ENCODE results near the gene NPHP4. TPM values are rescaled to one million over a fixed set of nuclear protein-coding genes. Genes with fewer than 3 reads are reported as not detected.

Gene NPHP4
- total RNA-seq, 2 donors from 2014 or later, result 5.1 to 7.3 TPM

GRCh38 chr1:5994713-5995621 lies 2.7 kb upstream of the NPHP4 start:
- DNase-seq (no peak), ATAC-seq (no peak)
- intact Hi-C loops (cut with DNase I), result no loop called here

GRCh38 chr1:5993556-5994491 lies 1.6 kb upstream of the NPHP4 start:
- intact Hi-C loops (cut with DNase I), result no loop called here
- no peak for DNase-seq
- no peak for ATAC-seq

- ATAC-seq (peak; percentile 0 to 5), DNase-seq (no peak)
- intact Hi-C loops (cut with DNase I), result no loop called here
Observed at GRCh38 chr1:5992814-5993555, 760 bp upstream of the NPHP4 start.

GRCh38 chr1:5991381-5992025 lies 722 bp downstream of the NPHP4 start:
- DNase-seq, result peak; percentile 46
- ATAC-seq, result peak; percentile 36 to 40
- intact Hi-C loops (cut with DNase I), result no loop called here

- no peak for ATAC-seq
- intact Hi-C loops (cut with DNase I), result no loop called here
- DNase-seq, result no peak
Observed at GRCh38 chr1:5990913-5991312, 1.3 kb downstream of the NPHP4 start.

- no peak for DNase-seq
- intact Hi-C loops (cut with DNase I), result no loop called here
Observed at GRCh38 chr1:5989731-5990271, 2.4 kb downstream of the NPHP4 start.

GRCh38 chr1:5989286-5989605 lies 3.0 kb downstream of the NPHP4 start:
- intact Hi-C loops (cut with DNase I), result no loop called here
- DNase-seq (no peak), ATAC-seq (no peak)

More at GRCh38 chr1:5989731-5990271, 2.4 kb downstream of the NPHP4 start:
- no peak for ATAC-seq

- ATAC-seq (no peak), DNase-seq (no peak)
- intact Hi-C loops (cut with DNase I), result no loop called here
Observed at GRCh38 chr1:5988596-5989285, 3.5 kb downstream of the NPHP4 start.

GRCh38 chr1:5986018-5986417 lies 6.2 kb downstream of the NPHP4 start:
- intact Hi-C loops (cut with DNase I), result no loop called here
- DNase-seq, result no peak
- ATAC-seq, result no peak

- intact Hi-C loops (cut with DNase I), result no loop called here
- ATAC-seq, result no peak
- no peak for DNase-seq
Observed at GRCh38 chr1:5985250-5985649, 7.0 kb downstream of the NPHP4 start.

GRCh38 chr1:5983361-5984103 lies 8.7 kb downstream of the NPHP4 start:
- no peak for ATAC-seq
- intact Hi-C loops (cut with DNase I), result no loop called here
- DNase-seq, result no peak

- ATAC-seq, result no peak
- DNase-seq, result no peak
- intact Hi-C loops (cut with DNase I), result no loop called here
Observed at GRCh38 chr1:5982868-5983267, 9.4 kb downstream of the NPHP4 start.

- intact Hi-C loops (cut with DNase I), result no loop called here
- no peak for ATAC-seq
- no peak for DNase-seq
Observed at GRCh38 chr1:5982276-5982675, 9.9 kb downstream of the NPHP4 start.

- no peak for ATAC-seq
- intact Hi-C loops (cut with DNase I), result no loop called here
- no peak for DNase-seq
Observed at GRCh38 chr1:5981009-5981380, 11.2 kb downstream of the NPHP4 start.

- intact Hi-C loops (cut with DNase I), result no loop called here
- peak; percentile 84 to 89 for ATAC-seq
- DNase-seq, result peak; percentile 71
Observed at GRCh38 chr1:5980314-5981008, 11.8 kb downstream of the NPHP4 start.

GRCh38 chr1:5979536-5980313 lies 12.5 kb downstream of the NPHP4 start:
- DNase-seq (no peak), ATAC-seq (no peak)
- intact Hi-C loops (cut with DNase I), result loop anchor here in 1 of 2 donors (10.0 kb wide), 2 partner anchors 465 to 1325 kb away; partner anchors contain the start of gene AJAP1
